ENCODE results near the gene TSPAN5. TPM values are rescaled to one million over a fixed set of nuclear protein-coding genes. Genes with fewer than 3 reads are reported as not detected.
A peak's percentile ranks its signal among the peaks of the same experiment; 100 is the strongest.

The TSPAN5 gene
- polyA plus RNA-seq, 1 of the 3 experiments (the other 2 are of a cell fraction), result 38.6 TPM

- H3K79me2 ChIP-seq (ENCODE audit: insufficient read depth), result peaks cover 100% of the 10 kb centered on the region
- H4K20me1 ChIP-seq (ENCODE audit: insufficient read depth), result peaks cover 9% of the 10 kb centered on the region; the same call in 1 of the 2 replicates
- no peak overlapping the region for H2AFZ ChIP-seq (ENCODE audit: low read depth)
- H3K9me3 ChIP-seq, result no peaks in the 10 kb centered on the region
- H3F3A ChIP-seq (replicated peaks; ENCODE audit: insufficient read depth), result peaks cover 13% of the 10 kb centered on the region
- POLR2A ChIA-PET, result no interaction called here
- DNase-seq, result no peak
- no peak overlapping the region for H3K9ac ChIP-seq
- H3K4me3 ChIP-seq (ENCODE audit: low read depth in 2 of 2, low read length in 1 of 2), result no peak overlapping the region
- peak overlapping the region in 1 of 2 experiments; percentile 70; a peak in 2 of 4 replicates for H3K27ac ChIP-seq (ENCODE audit: low read depth in 2 of 2, low read length in 1 of 2)
- WGBS (ENCODE audit: low lambda C conversion rate), result 32% methylated on average over 4 of the region's 4 CpGs
- H3K27me3 ChIP-seq (ENCODE audit: insufficient read depth), result no peaks in the 10 kb centered on the region
- no peaks in the 10 kb centered on the region for H3K36me3 ChIP-seq (replicated peaks in 1 of 2; ENCODE audit: control insufficient read depth in 1 of 2, insufficient read depth in 2 of 2, low read length in 1 of 2)
- peak overlapping the region; percentile 24; the same call in 1 of the 2 replicates for H3K4me2 ChIP-seq
- peaks cover 3 to 33% of the 10 kb centered on the region in 2 experiments; a peak in 2 of 4 replicates for H3K4me1 ChIP-seq (ENCODE audit: control insufficient read depth in 1 of 2, insufficient read depth in 2 of 2, low read depth in 1 of 2, low read length in 1 of 2)
- CTCF ChIA-PET, result interaction anchor here (0.8 to 1.9 kb wide), 2 partner anchors 16 to 175 kb away, joined by 3 to 4 read pairs; no protein-coding TSS in a partner anchor
- H3K9me2 ChIP-seq, result no peaks in the 10 kb centered on the region
- TF ChIP-seq FOSL2 (IDR thresholded peaks at IDR 0.05; ENCODE audit: borderline replicate concordance, low read depth) (peak; percentile 52; the same call in 1 of the 2 replicates), JUND (IDR thresholded peaks at IDR 0.05) (peak; percentile 39; the same call in 1 of the 2 replicates), IRF3 (IDR thresholded peaks at IDR 0.05; ENCODE audit: low read depth, low read length) (no peak), FOXM1 (IDR thresholded peaks at IDR 0.05; ENCODE audit: low read depth) (no peak), EP300 (IDR thresholded peaks at IDR 0.05; ENCODE audit: borderline replicate concordance in 1 of 2, low read depth in 1 of 2, low read length in 1 of 2) (no peak), TCF12 (IDR thresholded peaks at IDR 0.05) (0 out of 2 replicates have a peak, but pooled peaks have one; percentile 21)
These were observed 15.4 kb downstream of the TSPAN5 start for GRCh38 chr4:98642991-98643426.

- no peak overlapping the region for H3K9ac ChIP-seq
- no peak for DNase-seq
- peaks cover 8% of the 10 kb centered on the region; the same call in 1 of the 2 replicates for H4K20me1 ChIP-seq (ENCODE audit: insufficient read depth)
- peaks cover 5 to 25% of the 10 kb centered on the region in 2 experiments; a peak in 2 of 4 replicates for H3K4me1 ChIP-seq (ENCODE audit: control insufficient read depth in 1 of 2, insufficient read depth in 2 of 2, low read depth in 1 of 2, low read length in 1 of 2)
- no peak overlapping the region; the same call in 1 of the 2 replicates for H3K4me2 ChIP-seq
- H3K27ac ChIP-seq (ENCODE audit: low read depth in 2 of 2, low read length in 1 of 2), result peak overlapping the region in 1 of 2 experiments; percentile 70; a peak in 2 of 4 replicates
- peaks cover 13% of the 10 kb centered on the region for H3F3A ChIP-seq (replicated peaks; ENCODE audit: insufficient read depth)
- ChIA-PET POLR2A (no interaction called here), CTCF (interaction anchor here (0.7 to 1.9 kb wide), 2 partner anchors 14 to 174 kb away, joined by 4 read pairs; no protein-coding TSS in a partner anchor)
- no peaks in the 10 kb centered on the region for H3K36me3 ChIP-seq (replicated peaks in 1 of 2; ENCODE audit: control insufficient read depth in 1 of 2, insufficient read depth in 2 of 2, low read length in 1 of 2)
- no peaks in the 10 kb centered on the region for H3K9me3 ChIP-seq
- 93% methylated on average over 3 of the region's 3 CpGs for WGBS (ENCODE audit: low lambda C conversion rate)
- H3K4me3 ChIP-seq (ENCODE audit: low read depth in 2 of 2, low read length in 1 of 2), result no peak overlapping the region
- no peaks in the 10 kb centered on the region for H3K9me2 ChIP-seq
- H2AFZ ChIP-seq (ENCODE audit: low read depth), result no peak overlapping the region
- H3K79me2 ChIP-seq (ENCODE audit: insufficient read depth), result peaks cover 100% of the 10 kb centered on the region
- no peak for TF ChIP-seq POLR2AphosphoS5 (IDR thresholded peaks at IDR 0.05; ENCODE audit: low read depth, low read length)
- no peak for TF ChIP-seq EP300 (IDR thresholded peaks at IDR 0.05; ENCODE audit: borderline replicate concordance in 1 of 2, low read depth in 1 of 2, low read length in 1 of 2)
- TF ChIP-seq ELF1 (IDR thresholded peaks at IDR 0.05), result no peak
- TF ChIP-seq JUND (IDR thresholded peaks at IDR 0.05), result no peak
- H3K27me3 ChIP-seq (ENCODE audit: insufficient read depth), result no peaks in the 10 kb centered on the region
These were observed 16.3 kb downstream of the TSPAN5 start for GRCh38 chr4:98641906-98642668.

Measured in SK-N-SH (cell line).